ENCODE data around the gene KRT82. TPM values are rescaled to one million over a fixed set of nuclear protein-coding genes. Genes with fewer than 3 reads are reported as not detected.

The KRT82 gene
- total and polyA plus RNA-seq, 2 of the 8 experiments (the other 6 are each of a cell fraction or from before 2014, with no cell fraction given): not detected

- no peak overlapping the region for H2AK5ac ChIP-seq (ENCODE audit: low read depth, low read length)
- no peak for DNase-seq (ENCODE audit: low read depth in 1 of 2, low spot score in 2 of 2)
- CTCF ChIA-PET (ENCODE audit: partially characterized antibody): interaction anchor here (0.7 to 10.7 kb wide), 9 partner anchors 16 to 253 kb away, joined by 3 to 88 read pairs (median 3); no protein-coding TSS in a partner anchor
- TF ChIP-seq RAD21 (IDR thresholded peaks at IDR 0.05 in 1 of 2, conservative IDR thresholded peaks at IDR 0.05 in 1 of 2; ENCODE audit: low read depth in 2 of 2, low read length in 2 of 2) (no peak), FOSL1 (IDR thresholded peaks at IDR 0.05; ENCODE audit: insufficient read depth, low read depth, low read length) (no peak), YY1 (IDR thresholded peaks at IDR 0.05; ENCODE audit: low read depth, low read length) (no peak), TAF1 (IDR thresholded peaks at IDR 0.05; ENCODE audit: low read depth, low read length) (no peak), NANOG (IDR thresholded peaks at IDR 0.05; ENCODE audit: insufficient read depth, low read depth, low read length, poor library complexity, severe bottlenecking) (no peak), BACH1 (IDR thresholded peaks at IDR 0.05; ENCODE audit: low read length) (no peak), SAP30 (IDR thresholded peaks at IDR 0.05; ENCODE audit: insufficient read depth, insufficient replicate concordance, low read length) (no peak), SRF (IDR thresholded peaks at IDR 0.05; ENCODE audit: low read depth, low read length) (no peak), SP2 (IDR thresholded peaks at IDR 0.05; ENCODE audit: low read length) (no peak), POLR2A (IDR thresholded peaks at IDR 0.05; ENCODE audit: control extremely low read depth in 1 of 2, low read depth in 2 of 2, low read length in 2 of 2) (no peak), HDAC6 (IDR thresholded peaks at IDR 0.05; ENCODE audit: low read depth, low read length) (no peak), JUN (IDR thresholded peaks at IDR 0.05; ENCODE audit: low read depth, low read length) (no peak), SP1 (IDR thresholded peaks at IDR 0.05; ENCODE audit: low read depth, low read length) (no peak), EP300 (IDR thresholded peaks at IDR 0.05; ENCODE audit: borderline replicate concordance in 1 of 2, low read depth in 2 of 2, low read length in 2 of 2) (no peak), CREB1 (IDR thresholded peaks at IDR 0.05) (no peak), TAF7 (optimal IDR thresholded peaks at IDR 0.05; ENCODE audit: borderline replicate concordance, low read depth, low read length) (no peak)
Measured at GRCh38 chr12:52347016-52347415, 59.1 kb downstream of the KRT82 start.

More at GRCh38 chr12:52347016-52347415, 59.1 kb downstream of the KRT82 start:
- H3K27ac ChIP-seq (ENCODE audit: low read depth, low read length): no peak overlapping the region
- no peak overlapping the region for H2BK12ac ChIP-seq (ENCODE audit: low read depth, low read length)
- H2BK20ac ChIP-seq (ENCODE audit: low read length): no peak overlapping the region
- H3K4me3 ChIP-seq (ENCODE audit: extremely low read depth in 1 of 4, insufficient read depth in 2 of 4, low read depth in 3 of 4, low read length in 4 of 4): no peak overlapping the region
- H3K14ac ChIP-seq (ENCODE audit: insufficient read length): no peak overlapping the region
- no peaks in the 10 kb centered on the region for H3K79me2 ChIP-seq (ENCODE audit: control insufficient read depth in 1 of 2, insufficient read depth in 2 of 2, low read length in 2 of 2)
- no peak overlapping the region for H4K91ac ChIP-seq (replicated peaks; ENCODE audit: insufficient read length, low read length)
- no peak overlapping the region for H4K5ac ChIP-seq (ENCODE audit: insufficient read length, low read depth, low read length)
- no peak overlapping the region for H3K9ac ChIP-seq (replicated peaks in 1 of 4; ENCODE audit: extremely low read depth in 1 of 4, low read depth in 3 of 4, low read length in 3 of 4)
- H4K8ac ChIP-seq (ENCODE audit: extremely low read depth, insufficient read depth, low read length): no peak overlapping the region
- FAIRE-seq: no peak
- no peak overlapping the region for H3K4ac ChIP-seq (replicated peaks; ENCODE audit: insufficient read length, low read depth, low read length)
- no peak overlapping the region for H3K18ac ChIP-seq (ENCODE audit: extremely low read depth, low read length)
- no peaks in the 10 kb centered on the region for H3K79me1 ChIP-seq (ENCODE audit: low read depth, low read length)
- no peak overlapping the region for H2BK120ac ChIP-seq (replicated peaks; ENCODE audit: low read depth, low read length)
- POLR2A ChIA-PET (ENCODE audit: partially characterized antibody): no interaction called here
- H3K23ac ChIP-seq (ENCODE audit: insufficient read length): no peak overlapping the region
- no peaks in the 10 kb centered on the region for H3K23me2 ChIP-seq (ENCODE audit: low read depth, low read length)
- H3K56ac ChIP-seq (replicated peaks; ENCODE audit: insufficient read length, low read depth, low read length): no peak overlapping the region
- no peak overlapping the region for H3K4me2 ChIP-seq (ENCODE audit: insufficient read depth in 1 of 2, low read depth in 2 of 2, low read length in 2 of 2)
- no peaks in the 10 kb centered on the region for H4K20me1 ChIP-seq (replicated peaks in 1 of 2; ENCODE audit: control insufficient read depth in 1 of 2, insufficient read depth in 2 of 2, low read length in 2 of 2)
- no peak overlapping the region for H2AFZ ChIP-seq (ENCODE audit: low read length)
- H3K36me3 ChIP-seq (ENCODE audit: control insufficient read depth in 2 of 4, insufficient read depth in 4 of 4, low read length in 3 of 4): no peaks in the 10 kb centered on the region
- WGBS, 2 experiments (ENCODE audit: extremely low coverage in 1 of 2, insufficient coverage in 1 of 2, insufficient read length in 1 of 2, insufficient replicate concordance in 2 of 2, low coverage in 1 of 2, low lambda C conversion rate in 2 of 2, missing lambda C conversion rate in 1 of 2): 80% methylated on average over 9 of the region's 9 CpGs; no CpG with 5 or more reads in 1 of the 2 experiments
- no peaks in the 10 kb centered on the region for H3K4me1 ChIP-seq (replicated peaks in 1 of 4; ENCODE audit: control insufficient read depth in 3 of 4, insufficient read depth in 4 of 4, low read length in 3 of 4)
- H3K9me3 ChIP-seq (ENCODE audit: insufficient read depth in 2 of 2, low read depth in 1 of 2, low read length in 1 of 2): no peaks in the 10 kb centered on the region
- no peak overlapping the region for H2BK5ac ChIP-seq (ENCODE audit: low read depth, low read length)
- H3K27me3 ChIP-seq (replicated peaks in 1 of 4; ENCODE audit: control insufficient read depth in 3 of 4, extremely low read depth in 1 of 4, insufficient read depth in 3 of 4, low read length in 3 of 4): no peaks in the 10 kb centered on the region
- no peak overlapping the region for H2BK15ac ChIP-seq (ENCODE audit: low read length)
